Activated T-cell treated with anti-CD3 and anti-CD28 coated beads, Interleukin-2, amount 50 U/mL, for 48 hours (primary cell): ENCODE results near the gene SIT1.
A peak's percentile ranks its signal among the peaks of the same experiment; 100 is the strongest.

ENCODE experiments used
- DNase-seq, 2 experiments: peaks; one replicate each; pipeline ENCODE4 v3.0.0-alpha.2; 2020

Gene SIT1

DNA sequence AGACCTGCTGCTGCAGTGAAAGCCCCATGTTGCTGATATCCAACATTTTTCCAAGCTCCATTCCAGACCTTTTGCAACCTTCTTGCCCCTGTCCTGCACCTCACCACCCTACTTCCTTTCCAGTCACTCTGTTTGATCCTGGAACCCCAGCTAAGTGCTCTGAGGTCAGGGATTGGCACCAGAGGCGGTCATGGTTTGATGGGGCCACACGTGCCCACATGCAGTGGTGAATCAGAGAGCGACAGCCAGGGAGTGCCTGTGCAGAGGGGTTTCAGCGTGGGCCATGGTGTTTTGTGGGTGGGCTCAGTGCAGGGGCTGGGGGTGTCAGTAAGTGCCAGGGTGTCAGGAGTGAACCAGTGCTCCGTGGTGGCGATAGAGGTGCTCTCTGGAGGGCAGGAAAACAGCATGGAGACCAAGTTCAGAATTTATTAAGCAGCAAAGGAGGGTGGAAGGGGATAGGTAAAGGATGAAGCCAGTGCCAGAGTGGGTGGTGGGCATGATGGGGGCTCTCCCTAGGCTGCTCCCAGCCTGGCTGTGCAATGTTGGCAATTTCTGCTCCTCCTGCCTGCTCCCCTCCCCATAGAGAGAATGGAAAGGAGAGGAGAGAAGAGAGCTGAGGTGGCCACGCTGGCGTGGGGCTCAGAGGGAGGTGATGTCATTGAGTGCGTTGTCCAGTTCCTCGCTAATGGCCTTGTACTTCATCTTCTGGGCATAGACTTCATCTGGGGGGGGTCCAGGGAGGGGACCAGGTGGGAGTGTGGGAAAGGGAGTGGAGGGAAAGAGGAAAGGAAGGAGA lies 32.0 kb upstream of the SIT1 start:
- no peak for DNase-seq

GRCh38 chr9:35682051-35682450 lies 31.3 kb upstream of the SIT1 start:
- no peak for DNase-seq

GRCh38 chr9:35681341-35682002 lies 30.7 kb upstream of the SIT1 start:
- DNase-seq, result no peak

- DNase-seq, result no peak
Measured at GRCh38 chr9:35680331-35681105, 29.8 kb upstream of the SIT1 start.

DNA sequence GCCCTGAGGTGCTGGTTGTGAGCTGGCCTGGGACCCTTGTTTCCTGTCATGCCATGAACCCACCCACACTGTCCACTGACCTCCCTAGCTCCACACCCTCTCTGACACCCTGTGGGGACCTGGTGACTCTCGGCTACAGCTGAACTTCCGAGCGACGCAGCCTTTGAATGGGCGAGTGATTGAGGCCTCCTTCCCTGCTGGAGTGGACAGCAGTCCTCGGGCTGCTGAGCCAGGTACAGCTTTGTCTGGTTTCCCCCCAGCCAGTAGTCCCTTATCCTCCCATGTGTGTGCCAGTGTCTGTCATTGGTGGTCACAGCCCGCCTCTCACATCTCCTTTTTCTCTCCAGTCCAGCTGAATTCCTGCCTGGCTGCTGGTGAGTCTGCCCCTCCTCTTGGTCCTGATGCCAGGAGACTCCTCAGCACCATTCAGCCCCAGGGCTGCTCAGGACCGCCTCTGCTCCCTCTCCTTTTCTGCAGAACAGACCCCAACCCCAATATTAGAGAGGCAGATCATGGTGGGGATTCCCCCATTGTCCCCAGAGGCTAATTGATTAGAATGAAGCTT lies 29.1 kb upstream of the SIT1 start:
- DNase-seq, result no peak

- DNase-seq, result no peak
Measured at GRCh38 chr9:35679091-35679490, 28.4 kb upstream of the SIT1 start.

GRCh38 chr9:35675732-35676392 lies 25.1 kb upstream of the SIT1 start:
- peak; percentile 60 to 65 for DNase-seq

DNA sequence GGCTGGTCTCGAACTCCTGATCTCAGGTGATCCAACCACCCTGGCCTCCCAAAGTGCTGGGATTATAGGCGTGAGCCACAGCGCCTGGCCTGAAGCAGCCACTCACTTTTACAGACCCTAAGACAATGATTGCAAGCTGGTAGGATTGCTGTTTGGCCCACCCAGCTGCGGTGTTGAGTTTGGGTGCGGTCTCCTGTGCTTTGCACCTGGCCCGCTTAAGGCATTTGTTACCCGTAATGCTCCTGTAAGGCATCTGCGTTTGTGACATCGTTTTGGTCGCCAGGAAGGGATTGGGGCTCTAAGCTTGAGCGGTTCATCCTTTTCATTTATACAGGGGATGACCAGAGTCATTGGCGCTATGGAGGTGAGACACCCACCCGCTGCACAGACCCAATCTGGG lies 24.5 kb upstream of the SIT1 start:
- DNase-seq, result no peak

- DNase-seq, result no peak
Measured at GRCh38 chr9:35674025-35674361, 23.3 kb upstream of the SIT1 start.

DNA sequence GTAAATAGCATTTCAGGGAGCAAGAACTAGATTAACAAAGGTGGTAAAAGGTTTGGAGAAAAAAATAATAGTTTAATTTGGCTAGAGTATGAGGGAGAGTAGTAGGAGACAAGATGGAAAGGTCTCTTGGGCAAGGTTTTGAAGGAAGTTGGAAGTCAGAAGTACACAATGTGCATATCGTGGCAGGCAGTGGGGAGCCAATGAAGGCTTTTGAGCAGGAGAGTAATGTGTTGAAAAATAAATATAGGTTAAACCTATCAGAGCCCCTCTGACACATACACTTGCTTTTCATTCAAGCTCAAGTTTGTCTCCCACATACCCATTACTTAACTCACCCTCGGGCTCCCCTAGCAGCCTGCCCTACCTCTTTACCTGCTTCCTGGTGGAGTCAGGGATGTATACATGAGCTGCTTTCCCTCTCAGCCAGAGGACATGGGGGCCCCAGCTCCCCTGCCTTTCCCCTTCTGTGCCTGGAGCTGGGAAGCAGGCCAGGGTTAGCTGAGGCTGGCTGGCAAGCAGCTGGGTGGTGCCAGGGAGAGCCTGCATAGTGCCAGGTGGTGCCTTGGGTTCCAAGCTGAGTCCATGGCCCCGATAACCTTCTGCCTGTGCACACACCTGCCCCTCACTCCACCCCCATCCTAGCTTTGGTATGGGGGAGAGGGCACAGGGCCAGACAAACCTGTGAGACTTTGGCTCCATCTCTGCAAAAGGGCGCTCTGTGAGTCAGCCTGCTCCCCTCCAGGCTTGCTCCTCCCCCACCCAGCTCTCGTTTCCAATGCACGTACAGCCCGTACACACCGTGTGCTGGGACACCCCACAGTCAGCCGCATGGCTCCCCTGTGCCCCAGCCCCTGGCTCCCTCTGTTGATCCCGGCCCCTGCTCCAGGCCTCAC lies 22.6 kb upstream of the SIT1 start, which contains the start of gene CA9:
Gene CA9, plus strand, starts transcription at position 797 of the 893 bp plus-strand sequence. Its CDS starts 32 bp downstream, at position 829.
- no peak for DNase-seq

- DNase-seq, result no peak
Measured at GRCh38 chr9:35669331-35670145, 18.8 kb upstream of the SIT1 start.

DNA sequence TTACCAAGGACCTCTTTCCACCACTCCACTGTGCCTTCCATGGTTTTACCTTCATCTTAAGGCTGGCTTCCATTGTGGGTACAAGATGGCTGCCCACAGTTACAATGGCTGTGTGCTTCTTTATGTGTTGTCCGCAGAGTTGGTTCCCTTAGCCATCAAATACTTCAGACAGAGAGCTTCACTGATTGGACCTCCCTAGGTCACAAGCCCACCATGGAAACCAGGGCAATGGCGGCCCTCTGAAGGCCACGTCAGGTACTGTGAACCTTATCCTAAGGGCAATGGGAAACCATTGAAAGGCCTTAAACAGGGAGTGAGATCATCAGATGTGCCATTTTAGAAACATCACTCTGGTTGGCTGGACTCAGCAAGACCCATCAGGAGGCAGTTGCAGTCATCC lies 17.2 kb upstream of the SIT1 start:
- no peak for DNase-seq

GRCh38 chr9:35666549-35666948 lies 15.8 kb upstream of the SIT1 start:
- no peak for DNase-seq

GRCh38 chr9:35666045-35666444 lies 15.3 kb upstream of the SIT1 start:
- no peak for DNase-seq

GRCh38 chr9:35665471-35665818 lies 14.7 kb upstream of the SIT1 start:
- DNase-seq, result no peak

DNA sequence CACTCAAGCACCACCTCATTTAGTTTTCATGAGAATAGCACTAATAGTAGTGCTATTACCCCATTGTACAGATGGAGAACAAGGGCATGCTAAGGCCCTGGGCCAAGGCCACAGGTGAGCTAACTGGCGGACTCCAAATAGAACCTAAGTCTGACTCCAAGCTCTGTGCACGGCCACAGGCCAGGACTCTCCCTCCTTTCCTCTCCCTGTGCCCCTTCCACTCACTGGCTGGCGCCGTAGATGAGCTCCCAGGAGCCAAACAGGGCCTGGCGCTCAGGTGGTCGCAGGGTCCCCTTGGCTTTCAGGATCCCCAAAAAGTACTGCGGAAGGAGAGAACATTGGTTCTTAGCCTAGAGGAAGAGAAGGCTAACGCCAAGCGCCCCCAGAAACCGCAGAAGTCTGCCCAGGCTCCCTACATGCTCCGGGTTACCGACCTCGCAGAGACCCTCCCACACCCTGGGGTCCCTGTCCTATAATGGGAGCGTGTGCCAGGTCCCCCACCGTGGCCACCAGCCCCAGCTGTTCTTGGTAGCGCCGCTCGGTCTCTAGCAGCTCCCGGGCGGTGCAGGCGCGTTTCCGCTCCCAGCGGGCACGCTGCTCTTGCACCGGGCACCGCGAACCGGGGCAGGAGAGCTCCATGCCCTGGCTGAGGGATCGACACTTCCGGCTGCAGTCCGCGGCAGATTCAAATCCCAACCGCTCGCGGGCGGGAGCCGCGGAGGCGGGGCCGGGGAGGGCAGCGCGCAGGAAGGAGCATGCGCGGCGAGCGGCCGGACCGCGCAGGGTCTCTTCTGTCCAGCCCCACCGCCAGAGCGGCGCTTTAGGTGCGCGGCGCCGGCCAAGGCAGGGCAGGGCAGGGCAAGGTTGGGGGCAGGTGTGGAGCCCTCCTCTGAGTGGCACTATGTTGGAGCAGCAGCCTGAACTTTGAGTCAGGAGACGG lies 14.1 kb upstream of the SIT1 start, which contains the start of gene ARHGEF39:
Gene ARHGEF39, minus strand, starts transcription at position 665 of the 940 bp plus-strand sequence. Its CDS starts 26 bp downstream, at position 639.
- DNase-seq, result peak; percentile 87 to 89

DNA sequence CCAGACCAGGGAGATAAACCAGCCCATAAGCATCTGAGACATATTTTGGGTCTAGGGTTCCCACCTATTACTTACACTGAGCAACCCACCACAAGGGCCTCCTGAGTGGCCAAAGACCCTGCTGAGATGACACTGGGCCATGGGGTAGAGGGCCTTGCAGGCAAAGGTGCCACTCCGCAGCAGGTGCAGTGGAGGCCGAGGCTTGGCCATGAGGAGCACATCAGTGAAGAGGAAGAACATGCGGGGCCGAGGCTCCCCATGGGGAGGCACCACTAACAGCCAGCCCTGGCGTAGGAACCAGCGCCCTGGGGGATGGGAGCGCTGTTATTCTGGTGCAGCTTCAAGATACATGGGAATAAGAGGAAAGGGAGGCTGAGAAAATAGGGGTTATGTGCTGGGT lies 11.7 kb upstream of the SIT1 start:
- DNase-seq, result no peak

DNA sequence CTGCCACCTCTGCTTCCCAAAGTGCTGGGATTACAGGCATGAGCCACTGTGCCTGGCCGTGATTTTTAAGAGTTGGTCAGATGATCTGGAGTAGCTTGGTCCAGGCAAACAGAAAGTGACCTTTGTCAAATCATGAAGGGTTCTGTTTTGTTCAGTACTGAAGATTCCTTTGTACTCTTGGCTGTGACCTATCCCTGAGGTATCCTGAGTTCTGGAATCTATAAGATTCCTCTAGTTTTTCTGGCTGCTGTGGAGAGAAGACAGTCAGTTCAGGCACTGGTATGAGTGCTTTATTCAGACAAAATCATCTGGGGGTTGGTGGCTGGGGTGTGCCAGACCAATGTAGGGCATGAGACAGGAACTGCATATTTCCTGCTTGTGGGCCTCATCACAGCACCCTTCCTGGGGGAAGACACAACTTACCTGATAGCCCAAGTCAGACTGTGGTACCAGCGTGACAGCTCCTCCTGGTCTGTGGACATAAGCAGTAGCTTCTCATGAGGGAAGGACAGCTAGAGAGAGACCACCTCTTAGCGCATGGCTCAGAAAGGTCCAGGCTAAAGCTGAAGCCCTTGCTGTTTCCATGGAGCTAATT lies 11.1 kb upstream of the SIT1 start:
- DNase-seq, result no peak

DNA sequence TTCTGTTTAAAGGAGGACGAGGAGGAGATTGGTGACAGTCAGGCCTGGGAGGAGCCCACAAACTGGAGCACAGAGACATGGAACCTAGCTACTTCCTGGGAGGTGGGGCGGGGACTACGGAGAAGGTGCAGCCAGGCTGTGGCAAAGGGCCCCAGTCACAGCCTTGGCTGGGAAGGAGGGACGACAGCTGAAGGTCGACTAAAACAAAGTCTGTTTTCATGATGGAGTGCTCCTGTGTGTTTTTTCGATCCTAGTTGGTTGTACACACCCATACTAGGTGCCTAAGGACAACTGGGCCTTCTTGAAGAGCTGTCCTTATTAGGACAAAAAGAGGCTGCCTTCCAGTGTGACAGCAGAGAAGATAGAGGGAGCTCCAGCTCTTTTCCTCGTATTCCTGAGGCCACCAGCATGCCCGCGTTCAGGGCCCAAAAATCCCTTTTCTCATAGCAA lies 10.3 kb upstream of the SIT1 start:
- no peak for DNase-seq
